NCI-H1436 (cell line): ENCODE measurements around the gene ZNF646.

ENCODE experiments used
- DNase-seq: peaks from one replicate; lab custom pipeline; 2025; lab: John Stamatoyannopoulos, UW

ZNF646 gene, protein sequence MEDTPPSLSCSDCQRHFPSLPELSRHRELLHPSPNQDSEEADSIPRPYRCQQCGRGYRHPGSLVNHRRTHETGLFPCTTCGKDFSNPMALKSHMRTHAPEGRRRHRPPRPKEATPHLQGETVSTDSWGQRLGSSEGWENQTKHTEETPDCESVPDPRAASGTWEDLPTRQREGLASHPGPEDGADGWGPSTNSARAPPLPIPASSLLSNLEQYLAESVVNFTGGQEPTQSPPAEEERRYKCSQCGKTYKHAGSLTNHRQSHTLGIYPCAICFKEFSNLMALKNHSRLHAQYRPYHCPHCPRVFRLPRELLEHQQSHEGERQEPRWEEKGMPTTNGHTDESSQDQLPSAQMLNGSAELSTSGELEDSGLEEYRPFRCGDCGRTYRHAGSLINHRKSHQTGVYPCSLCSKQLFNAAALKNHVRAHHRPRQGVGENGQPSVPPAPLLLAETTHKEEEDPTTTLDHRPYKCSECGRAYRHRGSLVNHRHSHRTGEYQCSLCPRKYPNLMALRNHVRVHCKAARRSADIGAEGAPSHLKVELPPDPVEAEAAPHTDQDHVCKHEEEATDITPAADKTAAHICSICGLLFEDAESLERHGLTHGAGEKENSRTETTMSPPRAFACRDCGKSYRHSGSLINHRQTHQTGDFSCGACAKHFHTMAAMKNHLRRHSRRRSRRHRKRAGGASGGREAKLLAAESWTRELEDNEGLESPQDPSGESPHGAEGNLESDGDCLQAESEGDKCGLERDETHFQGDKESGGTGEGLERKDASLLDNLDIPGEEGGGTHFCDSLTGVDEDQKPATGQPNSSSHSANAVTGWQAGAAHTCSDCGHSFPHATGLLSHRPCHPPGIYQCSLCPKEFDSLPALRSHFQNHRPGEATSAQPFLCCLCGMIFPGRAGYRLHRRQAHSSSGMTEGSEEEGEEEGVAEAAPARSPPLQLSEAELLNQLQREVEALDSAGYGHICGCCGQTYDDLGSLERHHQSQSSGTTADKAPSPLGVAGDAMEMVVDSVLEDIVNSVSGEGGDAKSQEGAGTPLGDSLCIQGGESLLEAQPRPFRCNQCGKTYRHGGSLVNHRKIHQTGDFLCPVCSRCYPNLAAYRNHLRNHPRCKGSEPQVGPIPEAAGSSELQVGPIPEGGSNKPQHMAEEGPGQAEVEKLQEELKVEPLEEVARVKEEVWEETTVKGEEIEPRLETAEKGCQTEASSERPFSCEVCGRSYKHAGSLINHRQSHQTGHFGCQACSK (N-terminal part only)

DNA sequence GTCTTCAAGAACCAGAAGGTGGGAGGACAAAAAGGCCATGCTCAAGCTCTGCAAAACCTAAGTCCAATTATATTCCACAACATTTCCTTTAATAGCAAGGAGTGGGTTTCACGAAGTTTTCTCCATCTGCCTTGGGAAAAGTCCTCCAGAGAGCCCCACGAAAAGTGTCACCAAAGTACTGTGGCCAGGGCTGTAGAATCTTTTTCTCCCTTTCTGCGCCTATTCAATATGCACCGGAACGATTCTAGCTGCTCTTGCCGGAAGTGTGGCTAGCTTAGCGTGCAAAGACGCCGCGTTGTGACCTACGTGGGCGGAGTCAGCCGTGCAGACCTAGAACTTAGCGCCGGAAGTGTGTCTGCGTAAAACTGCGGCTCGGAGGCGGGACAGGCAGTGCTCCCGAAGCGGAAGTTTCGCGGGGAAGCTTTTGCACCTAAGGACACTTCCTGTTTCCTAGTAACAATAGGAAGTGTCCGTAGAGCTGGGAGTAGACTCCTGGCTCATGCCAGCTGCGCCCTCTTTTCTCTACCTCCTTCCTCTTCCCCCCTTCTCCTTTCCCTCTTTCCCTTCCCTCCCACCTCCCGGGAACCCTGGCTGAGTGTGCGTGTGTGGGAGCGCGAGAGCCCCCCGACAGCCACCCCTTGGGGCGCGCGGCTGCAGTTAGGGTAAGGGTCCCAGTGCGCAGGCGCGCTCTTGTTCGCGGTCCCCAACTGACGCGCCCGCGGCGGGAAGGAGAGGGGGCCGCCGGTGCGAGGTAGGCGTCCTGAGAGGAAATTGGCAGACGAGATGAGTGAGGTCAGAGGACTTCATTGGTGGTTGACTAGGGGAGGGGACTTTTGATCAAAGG, at the start of gene ZNF646, which contains the start of gene ZNF668:
ZNF646 (plus strand) TSS at position 453 of the 844 bp plus-strand sequence. CDS start 1,903 bp downstream, outside the sequence.
ZNF668 (minus strand) TSS at position 271 of the 844 bp plus-strand sequence. CDS start 9,781 bp downstream, outside the sequence.
- peak; percentile 99 for DNase-seq

DNA sequence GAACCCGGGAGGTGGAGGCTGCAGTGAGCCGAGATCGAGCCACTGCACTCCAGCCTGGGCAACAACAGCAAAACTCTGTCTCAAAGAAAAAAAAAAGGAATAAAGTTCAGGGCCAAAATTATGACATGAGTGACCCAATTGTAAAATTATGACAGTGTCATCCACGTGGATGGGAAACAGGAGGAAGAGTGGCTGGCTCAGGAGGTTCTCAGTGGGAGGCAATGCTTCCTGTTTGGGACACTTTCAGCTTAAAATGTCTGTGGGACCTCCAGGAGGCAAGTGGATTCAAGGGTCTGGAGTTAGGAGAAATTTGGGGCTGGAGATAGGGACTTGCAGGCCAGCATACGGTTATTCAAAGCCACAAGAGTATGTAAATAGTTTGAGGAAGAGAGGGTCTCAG, 48.9 kb upstream of the ZNF646 start:
- DNase-seq, result no peak

DNA sequence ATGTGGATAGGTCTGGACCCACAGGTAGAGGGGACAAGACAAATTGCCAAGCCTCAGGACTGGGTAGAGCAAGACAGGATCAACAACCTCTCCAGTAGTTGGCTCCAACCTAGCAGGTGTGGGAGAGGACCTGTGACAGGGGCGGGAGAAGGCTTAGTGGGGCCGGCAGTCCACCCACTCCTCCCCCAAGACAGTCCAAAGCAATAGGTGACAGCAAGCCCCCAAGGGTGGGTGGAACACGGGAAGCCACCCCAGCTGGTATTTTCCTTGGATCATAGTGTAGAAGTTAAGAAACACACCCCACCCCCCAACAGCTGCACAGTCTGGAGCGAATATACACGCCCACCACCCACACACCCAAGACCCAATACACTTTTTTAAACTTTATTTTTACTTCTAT, 45.0 kb upstream of the ZNF646 start:
- no peak for DNase-seq

DNA sequence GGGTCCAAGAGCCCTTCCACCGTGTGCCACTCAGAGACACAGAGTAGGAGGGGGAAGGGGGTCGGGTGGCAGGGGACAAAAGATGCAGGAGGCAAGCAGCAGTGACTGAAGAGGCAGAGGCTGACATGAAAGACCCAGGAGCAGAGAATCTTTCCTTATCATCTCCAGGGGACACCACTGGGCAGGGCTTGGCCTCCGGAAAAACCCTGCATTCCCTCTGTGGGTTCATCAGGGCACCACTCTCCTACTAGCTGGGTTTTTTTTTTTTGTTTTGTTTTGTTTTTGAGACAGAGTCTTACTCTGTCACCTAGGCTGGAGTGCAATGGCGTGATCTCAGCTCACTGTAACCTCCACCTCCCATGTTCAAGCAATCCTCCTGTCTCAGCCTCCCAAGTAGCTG, 42.9 kb upstream of the ZNF646 start:
- no peak for DNase-seq

DNA sequence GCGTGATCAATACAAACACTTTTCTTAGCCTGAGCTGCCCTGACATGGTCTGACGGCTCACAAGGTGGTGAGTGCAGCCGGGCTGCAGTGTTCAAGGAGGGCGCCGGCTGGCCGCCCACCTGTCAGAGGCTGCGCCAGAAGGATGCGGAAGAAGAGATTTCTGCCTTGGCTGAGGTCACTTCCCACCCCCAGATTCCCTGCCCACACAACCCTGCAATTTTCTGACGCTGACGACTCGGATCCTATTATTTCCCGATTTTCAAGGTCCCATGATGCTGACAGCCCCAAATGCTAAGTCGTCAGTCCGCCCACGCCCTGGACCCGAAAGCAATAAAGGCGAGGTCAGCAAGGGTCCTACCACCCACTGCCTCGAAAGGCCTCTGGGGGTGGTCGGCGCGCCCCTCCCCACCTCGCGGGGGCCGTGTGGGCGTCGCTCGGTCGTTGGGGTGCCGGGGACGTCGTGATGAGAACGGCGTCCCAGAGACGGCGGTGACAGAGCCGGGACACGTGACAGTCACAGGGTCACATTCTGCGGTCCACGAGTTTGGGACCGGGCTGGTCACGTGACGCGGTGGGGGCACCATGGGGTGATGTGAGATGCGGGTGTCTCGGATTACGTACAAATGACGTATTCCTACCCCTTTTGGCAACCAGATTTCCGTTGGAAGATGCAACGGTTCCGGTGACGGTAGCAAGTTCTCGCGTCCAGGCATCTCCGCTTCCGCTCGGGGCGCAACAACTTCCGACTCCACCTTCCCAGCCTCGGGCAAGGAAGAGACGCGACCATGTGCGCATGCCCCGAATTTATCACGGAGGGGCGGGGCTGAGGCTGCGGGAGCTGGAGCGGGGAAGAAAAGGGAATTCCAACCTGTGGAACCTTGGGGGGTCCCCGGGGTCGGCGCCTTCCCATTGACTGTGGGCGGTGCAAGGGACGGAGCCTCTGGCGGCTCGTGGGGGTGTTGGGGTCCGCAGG, 41.2 kb upstream of the ZNF646 start, which contains the start of gene STX4:
STX4 (plus strand) TSS at position 823 of the 973 bp plus-strand sequence. CDS start 248 bp downstream, outside the sequence.
- DNase-seq, result peak; percentile 91

DNA sequence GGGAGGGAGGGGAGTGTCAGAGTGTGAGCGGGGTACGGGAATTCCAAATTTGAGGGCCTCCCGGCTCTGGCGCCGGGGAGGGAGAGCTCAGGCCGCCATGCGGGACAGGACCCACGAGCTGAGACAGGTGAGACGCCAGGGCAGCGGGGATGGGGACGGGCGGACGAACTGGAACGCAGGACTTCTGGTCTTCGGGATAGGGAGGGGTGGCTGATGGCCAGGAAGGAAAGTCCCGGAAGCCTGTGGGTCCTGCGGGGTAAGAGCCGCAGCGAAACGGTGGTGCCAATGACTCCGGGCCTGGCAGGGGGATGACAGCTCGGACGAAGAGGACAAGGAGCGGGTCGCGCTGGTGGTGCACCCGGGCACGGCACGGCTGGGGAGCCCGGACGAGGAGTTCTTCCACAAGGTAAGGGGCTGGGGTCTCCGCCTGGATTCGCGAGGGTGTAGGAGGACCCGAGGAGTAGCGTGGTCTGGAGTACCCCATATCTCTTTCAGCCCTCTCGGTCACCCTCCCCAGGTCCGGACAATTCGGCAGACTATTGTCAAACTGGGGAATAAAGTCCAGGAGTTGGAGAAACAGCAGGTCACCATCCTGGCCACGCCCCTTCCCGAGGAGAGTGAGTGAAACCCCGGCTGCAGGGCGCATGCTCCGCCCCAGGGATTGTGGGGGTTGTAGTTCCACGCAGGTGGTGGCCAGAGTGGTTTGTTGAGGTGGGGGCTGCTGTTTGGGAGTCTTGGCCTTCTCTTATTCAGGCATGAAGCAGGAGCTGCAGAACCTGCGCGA, 40.3 kb upstream of the ZNF646 start:
- DNase-seq, result peak; percentile 76

DNA sequence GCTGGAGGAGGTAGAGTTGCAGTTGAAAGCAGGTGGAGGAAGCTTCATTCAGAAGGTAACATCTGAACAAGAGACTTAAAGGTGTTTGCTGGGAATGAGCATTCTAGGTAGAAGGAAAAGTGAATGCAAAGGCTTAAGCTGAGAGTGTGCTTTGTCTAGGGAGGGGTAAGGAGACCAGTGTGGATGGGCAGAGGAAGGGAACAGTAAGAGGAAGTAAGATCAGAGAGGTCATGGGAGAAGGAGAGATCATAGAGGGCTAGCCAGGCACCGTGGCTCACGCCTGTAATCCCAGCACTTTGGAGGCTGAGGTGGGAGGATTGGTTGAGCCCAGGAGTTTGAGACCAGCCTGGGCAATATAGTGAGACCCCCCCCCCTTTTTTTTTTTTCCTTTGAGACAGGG, 37.5 kb upstream of the ZNF646 start:
- no peak for DNase-seq

DNA sequence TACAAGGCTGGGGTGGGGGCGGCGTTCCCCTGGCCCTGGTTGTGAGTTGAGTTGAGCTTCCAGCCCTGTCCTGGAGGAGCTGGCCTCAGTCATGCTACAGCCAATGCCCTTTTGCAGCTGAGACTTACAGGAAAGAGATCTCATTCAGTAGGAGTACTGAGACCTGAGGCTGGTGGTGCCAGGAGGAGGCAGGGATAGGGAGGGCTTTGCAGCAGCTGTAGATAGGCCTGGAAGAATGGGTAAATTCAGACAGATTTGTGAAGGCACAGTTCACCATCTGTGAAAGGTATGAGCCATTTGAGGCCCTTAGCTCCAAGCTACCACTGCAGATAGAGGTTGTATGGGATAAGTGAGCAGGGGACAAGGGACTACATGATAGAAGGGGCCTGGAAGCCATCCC, 35.2 kb upstream of the ZNF646 start:
- no peak for DNase-seq

DNA sequence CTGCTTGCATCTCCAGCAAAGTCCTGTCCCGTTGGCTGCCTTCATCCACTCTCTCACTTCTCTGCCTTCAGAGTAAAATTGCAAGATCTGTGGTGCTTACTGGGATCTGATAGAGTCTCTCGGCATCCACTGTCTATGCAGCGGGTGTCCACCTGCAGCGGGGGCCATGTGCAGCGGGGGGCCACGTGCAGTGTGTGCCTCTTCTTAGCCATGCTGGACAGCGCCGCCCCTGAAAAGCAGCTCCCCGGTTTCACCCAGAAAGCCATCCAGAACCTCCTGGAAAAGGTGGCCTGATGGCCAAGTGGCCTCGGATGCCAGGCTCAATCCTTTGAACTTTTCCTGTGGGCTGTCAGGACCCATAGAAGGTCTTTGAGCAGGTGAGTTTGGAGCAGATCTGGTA, 31.4 kb upstream of the ZNF646 start:
- no peak for DNase-seq

DNA sequence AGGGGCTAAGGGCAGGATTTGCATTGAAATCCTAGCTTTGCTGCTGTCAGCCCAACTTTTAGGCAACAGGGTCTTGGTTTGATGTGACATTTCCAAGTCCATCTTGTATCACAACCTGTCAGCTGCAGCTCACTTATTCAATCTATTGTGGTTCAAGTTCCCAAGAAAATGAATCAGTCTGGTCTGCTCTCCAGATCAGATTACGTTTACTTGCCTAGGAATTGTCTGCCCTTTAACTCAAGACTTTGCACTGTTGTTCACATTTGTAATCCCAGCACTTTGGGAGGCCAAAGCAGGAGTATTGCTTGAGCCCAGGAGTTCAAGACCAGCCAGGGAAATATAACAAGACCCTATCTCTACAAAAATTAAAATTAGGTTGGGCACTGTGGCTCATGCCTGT, 30.9 kb upstream of the ZNF646 start:
- DNase-seq, result no peak

DNA sequence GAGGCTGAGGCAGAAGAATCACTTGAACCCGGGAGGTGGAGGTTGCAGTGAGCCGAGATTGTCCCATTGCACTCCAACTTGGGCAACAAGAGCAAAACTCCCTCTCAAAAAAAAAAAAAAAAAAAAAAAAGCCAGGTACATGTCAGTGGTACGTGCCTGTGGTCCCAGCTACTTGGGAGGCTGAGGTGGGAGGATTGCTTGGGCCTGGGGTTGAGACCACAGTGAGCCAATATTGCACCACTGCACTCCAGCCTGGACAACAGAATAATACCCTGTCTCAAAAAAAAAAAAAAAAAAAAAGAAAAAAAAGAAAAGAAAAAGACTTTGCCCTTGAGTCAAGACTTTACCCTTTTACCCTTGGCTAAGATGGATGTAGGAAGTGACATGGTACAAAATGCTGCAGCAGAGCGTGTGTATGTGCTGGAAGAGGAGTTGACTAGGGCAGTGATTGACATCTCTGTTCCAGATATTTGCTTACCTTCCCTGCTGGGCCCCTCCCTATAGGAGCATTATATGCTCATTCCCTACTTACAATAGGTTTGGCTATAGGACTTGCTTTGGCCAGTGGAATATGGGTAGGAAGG, 30.2 kb upstream of the ZNF646 start:
- no peak for DNase-seq

DNA sequence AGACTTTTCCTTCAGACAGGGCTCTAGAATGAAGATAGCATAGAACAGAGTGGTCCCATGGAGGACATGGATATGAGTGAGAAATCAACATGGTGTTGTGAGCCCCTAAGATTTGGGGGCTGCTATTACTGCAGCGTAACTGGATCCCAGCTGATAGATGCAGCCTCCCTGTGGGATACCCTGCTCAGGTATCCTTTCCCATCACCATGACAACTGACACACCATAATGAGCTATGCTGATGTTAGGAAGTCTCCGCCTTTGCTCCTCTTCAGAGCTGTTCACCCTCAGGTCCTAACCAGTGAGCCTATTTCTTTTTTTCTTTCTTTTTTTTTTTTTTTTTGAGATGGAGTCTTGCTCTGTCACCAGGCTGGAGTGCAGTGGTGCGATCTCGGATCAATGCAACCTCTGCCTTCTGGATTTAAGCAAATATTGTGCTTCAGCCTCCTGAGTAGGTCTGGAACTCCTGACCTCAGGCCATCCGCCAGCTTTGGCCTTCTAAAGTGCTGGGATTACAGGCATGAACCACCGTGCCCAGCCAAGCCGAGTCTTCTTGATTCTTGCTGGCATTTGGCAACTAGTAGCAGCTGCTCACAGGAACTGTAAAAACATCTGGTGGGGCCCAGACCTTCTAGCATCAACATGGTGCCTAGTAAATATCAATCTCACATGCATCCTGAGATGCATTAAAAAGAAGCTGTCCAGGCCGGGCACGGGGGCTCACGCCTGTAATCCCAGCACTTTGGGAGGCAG, 23.8 kb upstream of the ZNF646 start:
- no peak for DNase-seq

DNA sequence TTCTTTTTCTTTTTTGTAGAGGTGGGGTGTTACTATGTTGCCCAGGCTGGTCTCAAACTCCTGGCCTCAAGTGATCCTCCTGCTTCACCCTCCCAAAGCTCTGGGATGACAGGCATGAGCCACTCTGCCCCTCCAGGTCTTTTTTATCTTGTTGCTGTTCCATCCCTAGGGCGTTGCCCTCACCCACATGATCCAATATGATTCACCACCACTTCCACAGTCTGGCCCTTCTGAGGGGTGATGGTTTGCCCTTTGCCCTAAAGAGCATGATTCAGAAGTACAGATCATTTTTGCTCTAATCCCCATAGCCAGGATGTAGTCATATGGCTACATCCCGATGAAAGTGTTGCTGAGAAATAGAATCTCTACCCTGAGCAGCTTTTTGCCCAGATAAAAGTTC, 22.1 kb upstream of the ZNF646 start:
- no peak for DNase-seq

DNA sequence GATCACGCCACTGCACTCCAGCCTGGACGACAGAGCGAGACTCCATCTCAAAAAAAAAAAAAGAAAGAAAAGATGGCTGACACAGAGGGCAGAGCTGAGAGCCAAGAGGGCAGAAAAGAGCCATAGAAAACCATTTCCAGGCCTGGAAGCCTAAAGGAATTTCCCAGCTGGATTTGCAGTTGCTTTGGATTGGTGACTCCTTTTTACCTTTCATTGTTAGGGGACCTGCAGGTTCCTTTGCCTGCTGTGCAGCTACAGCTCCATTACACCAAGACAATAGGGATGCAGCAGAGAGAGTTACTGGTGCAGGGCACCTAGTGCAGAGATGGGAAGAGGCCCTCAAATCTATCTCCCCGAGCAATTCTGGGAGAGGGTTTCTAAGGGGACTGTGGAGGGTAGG, 18.6 kb upstream of the ZNF646 start:
- DNase-seq, result no peak

DNA sequence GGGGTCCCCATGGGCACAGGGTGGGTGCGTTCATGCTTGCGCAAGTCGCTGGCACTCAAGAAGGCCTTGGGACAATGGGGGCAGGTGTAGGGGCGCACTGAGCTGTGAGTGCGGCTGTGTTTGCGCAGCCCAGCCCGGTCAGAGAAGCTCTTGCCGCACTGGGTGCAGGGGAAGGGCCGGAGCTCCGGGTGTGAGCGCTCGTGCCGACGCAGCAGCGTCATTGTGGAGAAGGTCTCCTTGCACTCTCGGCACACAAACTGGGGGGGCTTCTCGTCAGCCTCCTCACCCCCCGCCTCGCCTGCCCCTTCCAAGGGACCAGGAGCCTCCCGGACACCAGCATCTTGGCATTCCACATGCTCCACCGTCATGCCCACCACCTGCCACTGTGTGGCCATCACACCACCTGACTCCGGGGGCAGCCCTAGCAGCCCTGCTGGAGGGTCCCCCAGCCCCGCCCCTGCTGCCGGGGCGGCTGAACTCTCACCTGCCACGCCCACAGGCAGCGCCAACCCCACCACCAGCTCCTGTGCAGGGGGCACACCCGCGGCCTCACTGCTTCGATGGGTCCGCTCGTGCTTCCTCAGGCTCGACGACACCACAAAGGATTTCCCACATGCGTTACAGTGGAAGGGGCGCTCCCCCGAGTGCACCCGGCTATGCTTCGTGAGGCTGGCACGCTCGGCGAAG, 13.0 kb upstream of the ZNF646 start:
- DNase-seq, result no peak

DNA sequence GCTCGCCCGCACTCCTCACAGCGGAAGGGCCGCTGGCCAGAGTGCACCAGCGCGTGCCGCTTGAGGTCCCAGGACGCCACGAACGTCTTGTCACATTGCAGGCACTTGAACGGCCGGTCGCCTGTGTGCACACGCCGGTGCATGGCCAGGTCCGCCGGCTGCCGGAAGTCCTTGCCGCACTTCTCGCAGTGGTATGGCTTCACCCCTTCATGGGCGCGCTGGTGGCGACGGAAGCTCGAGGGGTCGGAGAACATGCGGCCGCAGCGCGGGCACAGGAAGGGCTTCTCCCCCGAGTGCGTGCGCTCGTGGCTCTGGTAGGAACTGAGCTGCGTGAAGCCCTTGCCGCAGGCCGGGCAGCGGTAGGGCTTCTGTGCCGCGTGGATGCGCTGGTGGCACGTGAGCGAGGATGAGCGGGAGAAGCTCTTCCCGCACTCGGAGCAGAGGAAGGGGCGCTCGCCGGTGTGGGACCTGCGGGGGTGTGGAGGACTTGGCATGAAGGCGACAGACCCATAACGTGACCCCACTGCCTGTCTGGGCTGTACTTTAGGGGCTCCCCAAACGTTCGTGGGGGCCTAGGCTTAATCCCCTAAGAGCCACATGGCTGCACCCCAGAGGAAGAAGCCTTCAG, 12.3 kb upstream of the ZNF646 start:
- no peak for DNase-seq

DNA sequence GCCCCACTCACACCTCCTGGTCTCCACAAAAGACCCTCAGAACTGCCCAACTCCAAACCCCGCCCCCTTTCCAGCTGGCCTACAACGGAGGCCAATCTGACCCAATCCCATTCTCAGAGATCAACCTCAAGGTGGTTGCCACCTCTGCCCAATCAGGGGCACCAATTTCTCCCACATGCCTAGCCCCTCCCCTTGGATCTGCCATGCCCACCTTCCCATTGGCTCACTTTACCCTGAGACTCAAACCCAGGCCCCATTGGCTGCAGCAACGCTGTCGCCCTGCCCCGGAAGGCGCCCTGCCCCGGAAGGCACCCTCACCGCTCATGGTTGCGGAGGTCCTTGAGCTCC, 10.8 kb upstream of the ZNF646 start:
- DNase-seq, result no peak
